Lung microvascular endothelial cell (primary cell): Measurements from ENCODE around the gene SRSF3. TPM values are rescaled to one million over a fixed set of nuclear protein-coding genes. Genes with fewer than 3 reads are reported as not detected.

ENCODE experiments used
- DNase-seq, 2 donors: peaks; one replicate each; pipeline versions ENCODE4 v3.0.0 to v3.0.0-alpha.2; 2010; ENCODE audit warnings: low read depth in 2 of 2
- total RNA-seq: library from RNA; depleted of rRNA; stranded (reverse); fragments of >200 nt; gene quantifications from 2 replicates; pipeline ENCODE4 v1.2.1, GENCODE V29; 2014

Gene SRSF3
- total RNA-seq, 1 donor from 2014 or later: 191 TPM

DNA sequence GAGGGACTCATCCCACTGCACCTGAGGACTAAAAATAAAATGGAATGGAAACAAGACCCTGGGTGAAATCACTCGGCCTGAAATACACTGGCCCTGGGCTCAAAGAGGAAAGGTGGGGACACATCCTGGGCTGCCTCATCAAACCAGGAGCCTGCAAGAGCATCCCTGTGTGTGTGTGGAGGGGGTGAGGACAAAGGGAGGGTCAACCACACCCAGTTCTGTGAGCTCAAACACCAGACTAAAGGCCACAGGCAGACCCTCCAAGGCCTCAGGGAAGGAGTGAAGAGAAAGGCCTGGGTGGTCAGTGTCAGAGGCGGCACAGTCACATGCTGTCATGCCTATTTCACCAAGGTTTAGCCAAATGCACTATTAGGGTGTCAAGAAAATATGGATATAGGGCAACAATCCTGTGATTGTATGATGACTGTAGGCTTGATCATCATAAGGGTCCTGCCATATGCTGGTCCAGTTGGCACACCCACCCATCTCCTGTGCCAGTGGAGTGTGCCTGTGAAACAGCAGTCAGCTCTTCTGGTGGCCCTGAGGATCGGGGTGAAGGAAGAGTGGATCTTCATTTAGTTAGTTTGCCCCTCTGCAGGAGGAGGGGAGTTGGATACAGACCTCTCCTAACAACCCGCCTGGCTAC is 28.9 kb downstream of the SRSF3 start:
- no peak for DNase-seq

DNA sequence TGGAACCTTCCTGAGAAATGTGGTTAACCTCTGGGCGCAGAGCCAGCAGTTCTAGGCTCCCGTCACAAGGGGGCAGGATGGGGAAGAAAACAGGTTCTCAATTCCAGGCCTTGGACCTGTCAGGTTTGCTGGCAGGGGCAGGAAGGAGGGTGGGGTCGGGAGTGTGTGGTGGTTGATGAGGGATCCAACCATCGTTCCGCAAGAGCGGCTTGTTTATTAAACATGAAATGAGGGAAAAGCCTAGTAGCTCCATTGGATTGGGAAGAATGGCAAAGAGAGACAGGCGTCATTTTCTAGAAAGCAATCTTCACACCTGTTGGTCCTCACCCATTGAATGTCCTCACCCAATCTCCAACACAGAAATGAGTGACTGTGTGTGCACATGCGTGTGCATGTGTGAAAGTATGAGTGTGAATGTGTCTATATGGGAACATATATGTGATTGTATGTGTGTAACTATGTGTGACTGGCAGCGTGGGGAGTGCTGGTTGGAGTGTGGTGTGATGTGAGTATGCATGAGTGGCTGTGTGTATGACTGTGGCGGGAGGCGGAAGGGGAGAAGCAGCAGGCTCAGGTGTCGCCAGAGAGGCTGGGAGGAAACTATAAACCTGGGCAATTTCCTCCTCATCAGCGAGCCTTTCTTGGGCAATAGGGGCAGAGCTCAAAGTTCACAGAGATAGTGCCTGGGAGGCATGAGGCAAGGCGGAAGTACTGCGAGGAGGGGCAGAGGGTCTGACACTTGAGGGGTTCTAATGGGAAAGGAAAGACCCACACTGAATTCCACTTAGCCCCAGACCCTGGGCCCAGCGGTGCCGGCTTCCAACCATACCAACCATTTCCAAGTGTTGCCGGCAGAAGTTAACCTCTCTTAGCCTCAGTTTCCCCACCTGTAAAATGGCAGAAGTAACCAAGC is 29.6 kb downstream of the SRSF3 start:
- DNase-seq: peak; percentile 77 to 86

DNA sequence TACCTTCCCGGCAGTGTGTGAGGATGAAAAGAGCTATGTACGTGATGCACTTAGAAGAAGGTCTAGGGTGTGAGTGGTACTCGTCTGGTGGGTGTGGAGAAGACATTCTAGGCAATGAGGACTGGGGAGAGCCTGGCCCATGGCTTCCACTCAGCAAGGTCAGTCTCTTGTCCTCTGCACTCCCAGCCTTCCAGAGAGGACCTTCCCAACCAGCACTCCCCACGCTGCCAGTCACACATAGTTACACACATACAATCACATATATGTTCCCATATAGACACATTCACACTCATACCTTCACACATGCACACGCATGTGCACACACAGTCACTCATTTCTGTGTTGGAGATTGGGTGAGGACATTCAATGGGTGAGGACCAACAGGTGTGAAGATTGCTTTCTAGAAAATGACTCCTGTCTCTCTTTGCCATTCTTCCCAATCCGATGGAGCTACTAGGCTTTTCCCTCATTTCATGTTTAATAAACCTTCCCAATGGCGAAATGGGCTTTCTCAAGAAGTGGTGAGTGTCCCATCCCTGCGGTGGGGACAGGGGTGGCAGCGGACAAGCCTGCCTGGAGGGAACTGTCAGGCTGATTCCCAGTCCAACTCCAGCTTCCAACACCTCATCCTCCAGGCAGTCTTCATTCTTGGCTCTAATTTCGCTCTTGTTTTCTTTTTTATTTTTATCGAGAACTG is 30.4 kb downstream of the SRSF3 start:
- no peak for DNase-seq

DNA sequence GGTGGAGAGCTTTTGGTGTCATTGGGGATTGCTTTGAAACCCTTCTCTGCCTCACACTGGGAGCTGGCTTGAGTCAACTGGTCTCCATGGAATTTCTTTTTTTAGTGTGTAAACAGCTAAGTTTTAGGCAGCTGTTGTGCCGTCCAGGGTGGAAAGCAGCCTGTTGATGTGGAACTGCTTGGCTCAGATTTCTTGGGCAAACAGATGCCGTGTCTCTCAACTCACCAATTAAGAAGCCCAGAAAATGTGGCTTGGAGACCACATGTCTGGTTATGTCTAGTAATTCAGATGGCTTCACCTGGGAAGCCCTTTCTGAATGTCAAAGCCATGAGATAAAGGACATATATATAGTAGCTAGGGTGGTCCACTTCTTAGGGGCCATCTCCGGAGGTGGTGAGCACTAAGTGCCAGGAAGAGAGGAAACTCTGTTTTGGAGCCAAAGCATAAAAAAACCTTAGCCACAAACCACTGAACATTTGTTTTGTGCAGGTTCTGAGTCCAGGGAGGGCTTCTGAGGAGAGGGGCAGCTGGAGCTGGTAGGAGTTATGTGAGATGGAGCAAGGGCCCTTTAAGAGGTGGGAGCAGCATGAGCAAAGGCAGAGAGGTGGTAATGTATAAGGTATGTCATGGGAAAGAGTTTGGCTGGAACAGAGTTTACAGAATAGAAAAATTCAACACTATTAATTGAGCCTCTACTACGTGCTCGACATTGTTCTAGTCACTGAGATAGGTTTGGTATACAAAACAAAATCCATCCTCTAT is 31.2 kb downstream of the SRSF3 start:
- DNase-seq: no peak

DNA sequence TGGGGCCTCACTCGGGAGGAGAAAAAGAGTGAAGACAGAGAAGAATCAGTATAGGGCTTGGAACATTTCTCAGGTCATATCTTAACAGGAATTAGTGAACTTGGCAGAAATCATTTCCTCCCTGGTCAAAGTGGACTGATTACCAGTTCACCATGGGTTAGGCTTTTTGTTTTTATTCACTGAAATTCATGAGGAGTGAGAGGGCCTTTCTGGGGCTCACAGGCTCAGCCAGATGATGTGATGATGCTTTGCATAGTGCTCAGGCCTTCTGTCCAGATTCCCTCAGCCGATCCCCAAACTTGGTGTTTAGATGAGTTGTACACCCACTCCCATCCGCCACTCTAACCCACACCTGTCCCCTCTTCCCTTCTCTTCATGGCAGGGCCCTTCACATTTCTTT is 32.5 kb downstream of the SRSF3 start:
- DNase-seq: no peak

DNA sequence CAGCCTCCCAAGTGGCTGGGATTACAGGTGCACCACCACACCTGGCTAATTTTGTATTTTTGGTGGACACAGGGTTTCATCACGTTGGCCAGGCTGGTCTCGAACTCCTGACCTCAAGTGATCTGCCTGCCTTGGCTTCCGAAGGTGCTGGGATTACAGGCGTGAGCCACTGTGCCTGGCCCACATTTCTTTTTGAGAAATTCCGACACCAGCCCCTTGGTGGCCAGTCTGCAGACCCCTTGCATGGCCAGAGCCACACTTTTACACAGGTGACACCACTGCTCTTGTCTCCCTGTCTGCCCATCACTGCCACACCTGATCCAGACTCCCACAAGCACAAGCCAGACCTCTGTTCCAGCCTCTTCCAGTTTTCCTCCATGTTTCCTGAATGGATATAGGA is 33.0 kb downstream of the SRSF3 start:
- no peak for DNase-seq

DNA sequence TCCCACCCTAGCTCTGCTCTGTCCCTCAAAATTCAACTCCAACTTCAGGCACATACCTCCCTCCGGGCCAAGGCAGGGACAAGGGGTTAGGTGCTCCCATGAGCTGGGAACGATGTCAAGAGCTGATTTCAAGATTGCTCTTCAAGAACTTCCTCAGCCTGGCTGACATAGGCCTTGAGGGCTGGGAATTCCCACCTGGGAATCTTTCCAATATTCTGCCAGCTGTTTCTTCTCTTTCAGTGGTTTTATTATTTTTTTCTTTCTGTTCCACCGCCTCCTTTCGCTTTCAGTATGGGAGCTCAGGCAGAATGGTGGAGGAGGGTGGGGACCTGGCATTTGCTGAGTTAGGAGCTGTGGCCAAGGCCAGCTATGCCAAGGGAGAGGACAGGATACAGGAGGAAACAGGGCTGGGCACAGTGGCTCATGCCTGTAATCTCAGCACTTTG is 33.7 kb downstream of the SRSF3 start:
- peak; percentile 69 to 81 for DNase-seq

DNA sequence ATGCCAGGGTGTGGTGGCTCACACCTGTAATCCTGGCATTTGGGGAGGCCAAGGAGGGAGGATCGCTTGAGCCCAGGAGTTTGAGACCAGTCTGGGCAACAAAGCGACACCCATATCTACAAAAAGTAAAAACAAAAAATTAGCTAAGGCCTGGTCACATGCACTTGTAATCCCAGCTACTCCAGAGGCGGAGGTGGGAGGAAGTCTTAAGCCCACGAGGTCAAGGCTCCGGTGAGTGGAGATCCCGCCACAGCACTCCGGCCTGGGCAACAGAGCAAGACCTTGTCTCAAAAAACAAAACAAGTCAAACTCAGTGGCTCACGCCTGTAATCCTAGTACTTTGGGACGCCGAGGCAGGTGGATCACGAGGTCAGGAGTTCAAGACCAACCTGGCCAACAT is 35.6 kb downstream of the SRSF3 start:
- DNase-seq: no peak

DNA sequence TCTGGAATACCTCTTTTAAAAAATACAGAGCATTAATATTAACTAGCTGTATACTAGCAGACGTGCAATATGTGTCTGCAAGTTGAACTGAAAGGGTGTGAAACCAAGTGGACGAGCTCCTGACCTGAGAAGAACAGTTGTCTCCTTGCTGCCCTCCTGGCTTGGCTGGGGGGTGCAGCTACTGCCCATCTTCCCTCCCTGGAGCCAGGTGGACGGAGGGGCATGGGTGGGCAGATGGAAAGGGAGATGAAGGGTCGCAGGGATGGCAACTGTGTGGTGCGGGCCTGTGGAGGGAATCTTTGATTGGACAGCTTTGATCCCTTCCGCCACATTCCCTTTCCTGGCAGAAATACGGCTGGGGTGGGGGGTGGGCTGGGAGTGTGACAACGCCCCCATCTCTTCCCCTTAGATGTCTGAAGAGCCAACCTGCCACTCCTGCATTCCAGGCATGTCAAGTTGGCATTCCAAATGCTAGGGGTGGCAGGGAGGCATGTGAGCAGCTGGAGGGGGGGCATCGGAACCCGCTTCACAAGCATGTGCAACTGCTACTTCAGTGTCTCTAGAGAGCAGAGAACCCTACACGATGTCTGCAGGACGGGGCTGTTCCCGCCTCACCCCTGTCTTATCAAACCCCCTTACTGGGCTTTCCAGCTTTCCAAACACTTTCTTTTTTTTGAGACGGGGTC is 37.3 kb downstream of the SRSF3 start:
- no peak for DNase-seq

DNA sequence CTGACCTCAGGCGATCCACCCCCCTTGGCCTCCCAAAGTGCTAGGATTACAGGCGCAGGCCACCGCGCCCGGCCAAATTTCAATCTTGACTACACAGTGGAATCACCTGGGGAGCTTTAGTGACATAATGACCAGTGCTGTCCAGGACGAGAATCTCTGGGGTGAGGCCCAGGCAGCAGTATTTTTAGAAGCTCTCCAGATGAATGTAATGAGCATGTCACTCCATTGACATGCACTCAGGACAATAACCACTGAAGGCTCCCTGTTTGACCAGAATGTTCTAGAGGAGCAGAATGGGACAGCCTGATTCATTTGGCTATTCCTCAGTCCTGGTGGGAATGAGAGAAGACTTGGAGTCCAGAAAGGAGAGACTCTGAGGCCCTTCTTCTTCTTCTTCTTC is 39.2 kb downstream of the SRSF3 start:
- DNase-seq: no peak

DNA sequence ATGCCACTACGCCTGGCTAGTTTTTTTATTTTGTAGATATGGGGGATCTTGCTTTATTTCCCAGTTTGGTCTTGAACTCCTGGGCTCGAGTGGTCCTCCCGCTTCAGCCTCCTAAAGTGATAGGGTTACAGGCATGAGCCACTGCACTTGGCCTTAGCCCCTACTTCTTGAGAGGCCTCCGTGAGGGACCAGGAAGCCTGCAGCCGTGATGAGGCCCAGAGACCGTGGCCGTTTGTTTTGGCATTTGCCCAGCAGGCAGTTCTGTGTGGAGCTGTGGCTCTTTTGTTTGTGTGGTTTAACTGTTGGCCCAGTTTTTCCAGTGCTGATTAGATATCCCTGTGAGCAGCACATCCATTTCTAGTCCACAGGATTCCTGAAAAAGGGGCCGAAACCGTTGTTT is 39.8 kb downstream of the SRSF3 start:
- peak; percentile 57 to 92 for DNase-seq

DNA sequence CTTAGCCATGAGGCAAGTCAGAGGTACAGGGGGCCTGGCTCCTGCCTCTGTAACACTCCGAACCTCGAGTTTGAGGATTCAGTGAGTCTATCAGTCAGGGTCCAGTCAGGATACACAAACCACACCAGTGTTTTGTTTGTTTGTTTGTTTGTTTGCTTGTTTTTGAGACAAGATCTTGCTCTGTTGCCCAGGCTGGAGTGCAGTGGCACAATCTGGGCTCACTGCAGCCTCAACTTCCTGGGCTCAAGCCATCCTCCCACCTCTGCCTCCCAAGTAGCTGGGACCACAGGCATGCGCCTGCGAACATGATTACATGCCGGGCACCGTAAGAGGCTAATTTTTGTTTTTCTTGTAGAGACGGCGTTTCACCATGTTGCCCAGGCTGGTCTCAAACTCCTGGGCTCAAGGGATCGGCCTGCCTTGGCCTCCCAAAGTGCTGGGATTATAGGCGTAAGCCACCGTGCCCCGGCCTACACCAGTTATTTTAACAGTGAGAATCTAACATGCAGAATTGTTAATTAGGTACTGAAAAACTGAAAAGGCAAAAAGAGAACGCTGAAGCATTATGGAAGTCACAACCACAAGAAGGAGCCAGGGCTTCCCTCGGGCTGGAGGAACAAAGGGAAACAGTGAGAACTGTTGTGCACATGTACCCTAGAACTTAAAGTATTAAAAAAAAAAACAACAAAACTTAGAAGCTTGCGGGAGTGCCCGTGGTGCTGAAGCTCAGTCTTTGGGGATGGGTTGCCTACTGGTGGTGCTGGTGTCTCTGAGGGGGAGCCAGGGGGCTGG is 40.4 kb downstream of the SRSF3 start:
- DNase-seq: no peak

DNA sequence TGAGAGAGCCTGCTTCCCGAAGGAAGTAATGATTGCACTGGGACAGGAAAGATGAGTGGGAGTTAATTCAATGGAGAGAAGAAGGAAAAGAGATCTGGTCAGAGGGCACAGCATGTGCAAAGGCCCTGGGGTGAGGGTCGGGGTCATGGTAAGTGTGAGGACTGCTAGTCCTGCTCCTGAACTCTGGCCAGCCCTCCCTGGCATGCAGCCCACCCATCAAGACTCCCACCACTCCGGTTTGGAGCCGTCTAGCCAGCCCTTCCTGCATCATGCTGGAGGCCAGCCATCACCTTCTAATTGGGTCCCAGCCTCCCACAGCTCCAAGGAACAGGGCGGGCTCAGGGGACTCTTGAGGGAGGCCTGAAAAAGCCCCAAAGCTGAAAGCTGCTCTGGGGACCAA is 42.1 kb downstream of the SRSF3 start:
- DNase-seq: peak in 1 of 2 donors; percentile 43

DNA sequence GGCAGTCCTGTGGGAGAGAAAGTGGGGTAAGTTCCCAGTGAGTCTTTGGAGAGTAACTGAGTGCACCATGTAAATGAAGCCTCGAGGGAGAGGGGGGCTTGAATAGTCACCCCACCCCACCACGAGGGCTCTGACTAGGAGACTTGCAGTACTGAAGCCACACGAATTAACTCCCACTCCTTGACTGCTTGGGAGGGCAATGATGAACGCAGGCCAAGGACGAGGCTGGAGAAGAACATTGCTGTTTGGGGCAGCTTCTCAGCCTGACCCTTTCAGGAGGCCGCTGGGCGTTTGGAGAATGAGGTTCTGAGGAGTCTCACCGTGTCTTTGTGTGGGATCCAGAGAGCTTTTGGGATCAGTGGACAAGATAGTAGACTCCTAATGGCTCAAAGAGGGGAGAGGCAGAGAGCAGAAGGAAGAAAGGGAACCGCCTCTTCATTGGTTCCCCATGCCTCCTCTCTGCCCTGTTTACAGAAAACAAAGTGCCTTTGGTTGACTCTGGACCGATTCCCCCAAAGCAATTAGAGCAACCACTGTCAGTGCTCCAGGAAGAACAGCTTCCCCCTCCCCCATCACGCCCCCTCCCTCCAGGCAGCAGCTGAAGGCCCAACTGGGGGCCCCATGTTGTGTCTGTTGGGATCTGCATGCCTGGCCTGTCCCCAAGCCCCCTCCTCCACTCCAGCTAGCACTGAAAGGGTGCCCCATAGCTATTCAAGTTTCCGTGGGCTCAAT is 42.7 kb downstream of the SRSF3 start:
- no peak for DNase-seq

DNA sequence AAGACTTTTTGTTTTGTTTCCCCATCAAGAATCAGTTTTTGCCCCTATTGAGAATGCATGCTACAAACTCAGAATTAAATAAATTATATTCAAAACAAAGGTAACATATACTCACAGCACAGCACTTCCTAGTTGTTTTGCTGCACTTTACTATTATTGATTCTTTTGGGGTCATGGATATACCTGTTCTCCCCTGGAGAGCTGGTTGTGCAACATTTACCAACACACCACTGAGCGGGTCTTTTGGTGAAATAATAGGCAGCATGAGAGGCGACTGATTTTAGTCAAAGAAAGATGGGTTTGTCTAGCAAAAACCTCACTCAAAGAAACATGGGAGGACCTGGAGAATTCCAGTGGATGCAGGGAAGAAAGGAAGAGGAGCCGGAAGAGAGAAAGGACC is 44.4 kb downstream of the SRSF3 start:
- DNase-seq: no peak

DNA sequence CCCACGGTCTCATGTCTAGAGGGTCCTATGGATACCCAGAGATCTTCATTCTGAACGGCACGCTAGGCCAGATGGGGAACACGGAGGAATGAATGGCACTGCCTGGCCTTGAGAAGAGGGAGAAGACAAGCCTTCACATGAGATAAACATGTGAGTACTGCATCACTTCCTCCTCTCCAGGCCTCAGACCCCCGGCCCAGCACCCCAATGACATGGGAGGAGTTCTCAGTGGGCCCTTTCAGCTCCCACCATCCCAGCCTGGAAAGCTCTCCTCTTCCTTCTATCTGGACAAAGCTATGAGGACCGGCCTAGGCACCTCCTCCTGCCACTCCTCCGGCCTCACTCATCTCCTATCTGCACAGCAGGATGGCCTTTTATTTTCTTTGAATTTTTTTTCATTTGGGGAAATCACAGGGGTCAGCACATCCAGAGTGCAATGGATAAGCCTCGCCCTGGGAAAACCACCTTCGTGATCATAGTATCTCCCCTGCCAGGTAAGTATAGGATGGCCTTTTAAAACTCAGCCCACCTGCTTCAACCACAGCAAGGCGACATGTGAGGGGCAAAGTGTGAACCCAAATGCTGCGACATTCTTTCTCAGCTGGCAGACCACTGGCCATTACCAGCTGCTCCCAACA is 45.1 kb downstream of the SRSF3 start:
- no peak for DNase-seq

DNA sequence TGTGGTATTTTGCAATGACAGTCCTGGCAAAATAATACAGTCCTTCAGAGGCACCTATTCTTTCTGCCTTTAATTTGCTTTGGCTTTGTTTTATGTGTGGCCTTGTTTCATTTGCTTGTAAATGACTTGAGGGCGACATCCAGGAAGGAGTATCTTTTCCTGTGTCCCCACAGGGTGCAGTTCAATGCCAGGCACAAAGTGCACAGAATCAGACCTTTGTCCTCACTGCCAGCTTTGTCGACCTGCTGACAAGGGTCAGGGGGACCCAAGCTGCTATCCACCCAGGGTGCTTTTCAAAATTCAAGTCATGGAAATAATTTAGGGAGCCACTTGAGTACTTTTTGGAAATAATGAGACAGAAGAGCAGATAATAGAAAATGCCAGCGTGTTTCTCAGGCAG is 47.4 kb downstream of the SRSF3 start:
- DNase-seq: no peak

DNA sequence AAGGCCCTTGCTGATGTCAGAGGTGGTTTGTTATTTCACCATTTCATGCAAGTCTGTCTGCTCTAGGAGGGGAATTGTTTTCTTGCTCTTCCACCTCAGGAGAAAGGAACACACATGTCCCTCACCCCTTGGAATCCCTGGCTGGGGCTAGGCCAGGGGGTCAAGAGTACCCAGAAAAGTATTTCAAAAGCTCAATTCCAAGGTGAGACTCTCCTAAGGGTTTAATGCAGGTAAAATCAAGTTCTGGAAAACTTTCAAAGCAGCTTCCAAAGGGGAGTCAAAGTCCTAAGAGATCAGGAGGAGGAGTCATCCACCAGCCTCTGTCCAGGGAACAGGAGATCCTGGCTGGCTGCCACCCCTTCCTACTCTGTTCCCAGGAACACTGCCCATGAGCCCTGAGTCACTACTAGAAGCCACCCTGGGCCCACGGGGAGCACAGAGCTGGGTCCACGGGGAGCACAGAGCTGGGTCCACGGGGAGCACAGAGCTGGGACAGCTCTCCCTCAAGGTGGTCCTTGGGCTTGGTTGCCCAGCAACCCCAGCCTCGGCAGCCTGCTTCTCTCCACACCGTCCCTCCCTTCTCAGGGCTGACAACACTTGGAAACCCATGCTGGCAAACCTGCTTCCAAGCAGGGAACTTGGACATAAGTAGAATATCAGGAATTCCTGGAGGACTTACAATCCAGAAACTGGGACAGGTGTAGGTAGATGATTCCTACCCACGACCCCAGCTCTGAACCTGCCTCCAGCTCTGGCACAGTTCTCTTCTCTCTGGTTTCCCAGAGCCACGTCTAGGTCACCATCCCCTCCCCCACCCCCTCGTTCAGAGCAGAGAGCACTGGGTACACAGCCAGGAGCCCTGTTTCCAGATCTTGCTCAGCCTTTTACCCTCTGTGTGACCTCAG is 49.0 kb downstream of the SRSF3 start:
- DNase-seq: peak; percentile 67 to 71
